HepG2 (cell line): Measurements from ENCODE around the gene GABRB1. TPM values are rescaled to one million over a fixed set of nuclear protein-coding genes. Genes with fewer than 3 reads are reported as not detected.

Source experiments
- ATAC-seq: fragments of 200-7000 bp; cut with Tn5 transposase; 3 replicates; pipeline ENCODE4 v1.9.1; 2020; ENCODE audit warnings: mild to moderate bottlenecking, moderate library complexity
- BruUV-seq: library from RNA; stranded (reverse); fragments of 400-500 nt; replicated peaks from 2 replicates; lab custom pipeline; 2021; lab: Mats Ljungman, UMichigan
- CTCF ChIA-PET: fragments of 300-600 bp; formaldehyde crosslinking; extraction: SDS; loops from one replicate; lab custom pipeline; 2021; ENCODE audit warnings: low total read pairs, inconsistent platforms, low intra/inter-chr PET ratio; lab: Yijun Ruan, JAX
- POLR2A ChIA-PET: fragments of 350-600 bp; sonication (Branson Sonifier 250); formaldehyde crosslinking; loops from one replicate; lab custom pipeline; 2020; ENCODE audit warnings: antibody characterized with exemption, inconsistent platforms; lab: Yijun Ruan, JAX
- DNase-seq: peaks from one replicate; pipeline ENCODE4 v3.0.0-alpha.2; 2015; ENCODE audit warnings: low spot score
- FAIRE-seq: peaks from 3 replicates; lab custom pipeline; 2011; peaks lifted over from hg19 to GRCh38; lab: Jason Lieb, UNC
- H2AFZ ChIP-seq: one replicate; pipeline ENCODE4 v1.6.1; 2011; ENCODE audit warnings: low read length, inconsistent platforms
- H3K27ac ChIP-seq: fragments of 300-600 bp; 3 replicates; pipeline ENCODE4 v1.8.0; 2011; ENCODE audit warnings: mixed run types, mild to moderate bottlenecking, mixed read lengths, low read length, inconsistent platforms; ENCODE audit not compliant: insufficient read depth; ENCODE audit errors: extremely low read length
- H3K27me3 ChIP-seq, 2 experiments: fragments of 200-600 bp in 1 of 2; 2 replicates in 1 of 2; 3 replicates in 1 of 2; pipeline versions ENCODE4 v1.6.0 to v1.8.0; 2011; ENCODE audit warnings: low read length in 2 of 2, mild to moderate bottlenecking in 2 of 2, moderate library complexity in 2 of 2, inconsistent platforms in 1 of 2; ENCODE audit not compliant: insufficient read depth in 2 of 2, control insufficient read depth in 1 of 2
- H3K36me3 ChIP-seq, 2 experiments: fragments of 200-600 bp in 1 of 2; replicated peaks in 1 of 2; 2 replicates in 1 of 2; 3 replicates in 1 of 2; pipeline versions ENCODE4 v1.5.1 to v1.8.0; 2011; ENCODE audit warnings: low read length in 2 of 2, inconsistent platforms in 1 of 2; ENCODE audit not compliant: insufficient read depth in 2 of 2, control insufficient read depth in 1 of 2
- H3K4me1 ChIP-seq: 2 replicates; pipeline ENCODE4 v1.5.1; 2012; ENCODE audit warnings: low read length, inconsistent platforms; ENCODE audit not compliant: insufficient read depth
- H3K4me2 ChIP-seq: 2 replicates; pipeline ENCODE4 v1.6.0; 2011; ENCODE audit warnings: low read depth, low read length, inconsistent platforms
- H3K4me3 ChIP-seq, 3 experiments: fragments of 200-600 bp in 1 of 3; sonication (generic), shearing (Covaris generic) in 1 of 3; replicated peaks in 1 of 3; 2 replicates each; pipeline ENCODE4 v1.5.1; 2011 to 2016; ENCODE audit warnings: low read length in 3 of 3, inconsistent platforms in 2 of 3, low read depth in 2 of 3, mild to moderate bottlenecking in 2 of 3, control low read depth in 1 of 3, mixed read lengths in 1 of 3; ENCODE audit not compliant: insufficient read depth in 1 of 3
- H3K79me2 ChIP-seq: one replicate; pipeline ENCODE4 v1.6.1; 2011; ENCODE audit warnings: low read length, inconsistent platforms; ENCODE audit not compliant: insufficient read depth
- H3K9ac ChIP-seq: 2 replicates; pipeline ENCODE4 v1.6.0; 2011; ENCODE audit warnings: mild to moderate bottlenecking, low read depth, low read length, inconsistent platforms; ENCODE audit not compliant: insufficient read depth
- H3K9me3 ChIP-seq: 2 replicates; pipeline ENCODE4 v1.5.1; 2012; ENCODE audit warnings: mild to moderate bottlenecking, low read length
- H4K20me1 ChIP-seq: 2 replicates; pipeline ENCODE4 v1.6.0; 2011; ENCODE audit warnings: inconsistent platforms, mild to moderate bottlenecking, low read length, moderate library complexity; ENCODE audit not compliant: insufficient read depth
- ATM ChIP-seq: fragments of 450-650 bp; IDR thresholded peaks from 2 replicates; pipeline ENCODE4 v1.7.1; 2017; ENCODE audit warnings: mild to moderate bottlenecking, borderline replicate concordance
- BATF2 ChIP-seq: sonication (generic); formaldehyde crosslinking; IDR thresholded peaks from 2 replicates; pipeline ENCODE4 v1.8.0; 2022; ENCODE audit warnings: mild to moderate bottlenecking, missing genetic modification reagents, moderate library complexity
- CTCF ChIP-seq: sonication (generic); formaldehyde crosslinking; IDR thresholded peaks from 2 replicates; pipeline ENCODE4 v1.5.0; 2020; ENCODE audit warnings: mild to moderate bottlenecking, missing genetic modification reagents, moderate library complexity
- KDM5B ChIP-seq: sonication (generic); formaldehyde crosslinking; IDR thresholded peaks from 2 replicates; pipeline ENCODE4 v1.4.0; 2020; ENCODE audit warnings: missing genetic modification reagents, mild to moderate bottlenecking, borderline replicate concordance
- MIER2 ChIP-seq: IDR thresholded peaks from 2 replicates; pipeline ENCODE4 v1.6.1; 2016; ENCODE audit warnings: missing biosample characterization, missing genetic modification reagents
- MYC ChIP-seq: sonication (generic); formaldehyde crosslinking; IDR thresholded peaks from 2 replicates; pipeline ENCODE4 v1.9.0; 2021; ENCODE audit warnings: missing genetic modification reagents, borderline replicate concordance
- NFAT5 ChIP-seq: sonication (generic); formaldehyde crosslinking; IDR thresholded peaks from 2 replicates; pipeline ENCODE4 v1.4.0; 2020; ENCODE audit warnings: missing genetic modification reagents
- PATZ1 ChIP-seq: sonication (generic); formaldehyde crosslinking; IDR thresholded peaks from 2 replicates; pipeline ENCODE4 v1.4.0; 2020; ENCODE audit warnings: missing genetic modification reagents
- PLSCR1 ChIP-seq: sonication (generic); formaldehyde crosslinking; IDR thresholded peaks from 2 replicates; pipeline ENCODE4 v1.5.0; 2020; ENCODE audit warnings: missing genetic modification reagents, mild to moderate bottlenecking, borderline replicate concordance
- TEAD2 ChIP-seq: sonication (generic); formaldehyde crosslinking; IDR thresholded peaks from 2 replicates; pipeline ENCODE4 v1.9.0; 2021; ENCODE audit warnings: missing genetic modification reagents
- ZNF235 ChIP-seq: sonication (generic); formaldehyde crosslinking; IDR thresholded peaks from 2 replicates; pipeline ENCODE4 v1.8.1; 2023; ENCODE audit warnings: mild to moderate bottlenecking, missing genetic modification reagents, borderline replicate concordance
- ZNF576 ChIP-seq: sonication (generic); formaldehyde crosslinking; IDR thresholded peaks from 2 replicates; pipeline ENCODE4 v1.4.0; 2020; ENCODE audit warnings: mild to moderate bottlenecking, missing genetic modification reagents
- WGBS: methylation state at CpG from one replicate; pipeline ENCODE4 v1.1.6; 2017; ENCODE audit warnings: low lambda C conversion rate; 5-methylcytosine and 5-hydroxymethylcytosine counted together
- in situ Hi-C: cut with HindIII; loops from 2 replicates; pipeline ENCODE4 v1.10.0; 2017; ENCODE audit warnings: low pct_unique_long_range_greater_than_20kb; ENCODE audit not compliant: extremely low pct_ligation_motif_present
- intact Hi-C: fragments of 100-400 bp; cut with micrococcal nuclease; formaldehyde crosslinking; loops from one replicate; pipeline ENCODE4 v1.10.0; 2022; ENCODE audit not compliant: unreplicated experiment
- polyA plus RNA-seq, 8 experiments: library from polyadenylated mRNA; depleted of rRNA in 3 of 8; stranded (reverse) in 7 of 8; unstranded in 1 of 8; fragments of >200 nt; fragmentation: Illumina TruSeq in 4 of 8; extraction: Trizol in 4 of 8; gene quantifications; 2 replicates each; pipeline versions ENCODE4 v1.2.1 to v1.2.3, GENCODE V29; 2011 to 2016; ENCODE audit warnings: low read depth in 4 of 8, missing spikeins in 1 of 8, mixed read lengths in 1 of 8; ENCODE audit not compliant: insufficient read depth in 1 of 8
- total RNA-seq, 5 experiments: library from RNA; depleted of rRNA; stranded (reverse); fragments of >200 nt; fragmentation: Illumina TruSeq; extraction: Trizol; gene quantifications; 2 replicates each; pipeline ENCODE4 v1.2.3, GENCODE V29; 2016; ENCODE audit warnings: low read depth in 1 of 5

Gene GABRB1
- total and polyA plus RNA-seq, 2 of the 13 experiments (the other 11 are each of a cell fraction or from before 2014, with no cell fraction given): not detected

GRCh38 chr4:47213971-47214370 lies 182.6 kb downstream of the GABRB1 start (continued):
- TF ChIP-seq PATZ1 (CRISPR knock-in tag) (no peak), ZNF235 (CRISPR knock-in tag) (no peak)

GRCh38 chr4:47215759-47216158 lies 184.4 kb downstream of the GABRB1 start:
- no peak for DNase-seq
- Histone ChIP-seq H3K9me3 (no peaks in the 10 kb centered on the region), H3K4me2 (no peak overlapping the region), H2AFZ (no peak overlapping the region), H4K20me1 (no peaks in the 10 kb centered on the region), H3K4me1 (no peaks in the 10 kb centered on the region), H3K9ac (no peak overlapping the region), H3K4me3 (no peak overlapping the region), H3K36me3 (no peaks in the 10 kb centered on the region), H3K27ac (no peak overlapping the region), H3K79me2 (no peaks in the 10 kb centered on the region), H3K27me3 (no peaks in the 10 kb centered on the region)
- POLR2A ChIA-PET: no interaction called here
- ATAC-seq: no peak
- FAIRE-seq: no peak
- 2% methylated on average over 1 of the region's 1 CpG for WGBS
- BruUV-seq: no TSS peak
- CTCF ChIA-PET: no interaction called here
- in situ Hi-C loops (no loop called here), intact Hi-C loops (no loop called here)
- TF ChIP-seq MYC (no peak), ZNF576 (CRISPR knock-in tag) (no peak), MIER2 (CRISPR knock-in tag) (no peak), ATM (no peak), CTCF (CRISPR knock-in tag) (no peak), PLSCR1 (no peak), TEAD2 (CRISPR knock-in tag) (no peak), NFAT5 (CRISPR knock-in tag) (no peak), KDM5B (no peak), BATF2 (no peak)
